Stimulated activated CD8-positive, alpha-beta memory T cell treated with anti-CD3 and anti-CD28 coated beads, Interleukin-7, amount 100 ng/mL, for 1 hour (primary cell): ENCODE measurements around the gene DMWD.

Experiments
- DNase-seq, 2 donors: peaks; one replicate each; pipeline ENCODE4 v3.0.0-alpha.2; 2020; ENCODE audit warnings: low read depth in 2 of 2

The DMWD gene, protein sequence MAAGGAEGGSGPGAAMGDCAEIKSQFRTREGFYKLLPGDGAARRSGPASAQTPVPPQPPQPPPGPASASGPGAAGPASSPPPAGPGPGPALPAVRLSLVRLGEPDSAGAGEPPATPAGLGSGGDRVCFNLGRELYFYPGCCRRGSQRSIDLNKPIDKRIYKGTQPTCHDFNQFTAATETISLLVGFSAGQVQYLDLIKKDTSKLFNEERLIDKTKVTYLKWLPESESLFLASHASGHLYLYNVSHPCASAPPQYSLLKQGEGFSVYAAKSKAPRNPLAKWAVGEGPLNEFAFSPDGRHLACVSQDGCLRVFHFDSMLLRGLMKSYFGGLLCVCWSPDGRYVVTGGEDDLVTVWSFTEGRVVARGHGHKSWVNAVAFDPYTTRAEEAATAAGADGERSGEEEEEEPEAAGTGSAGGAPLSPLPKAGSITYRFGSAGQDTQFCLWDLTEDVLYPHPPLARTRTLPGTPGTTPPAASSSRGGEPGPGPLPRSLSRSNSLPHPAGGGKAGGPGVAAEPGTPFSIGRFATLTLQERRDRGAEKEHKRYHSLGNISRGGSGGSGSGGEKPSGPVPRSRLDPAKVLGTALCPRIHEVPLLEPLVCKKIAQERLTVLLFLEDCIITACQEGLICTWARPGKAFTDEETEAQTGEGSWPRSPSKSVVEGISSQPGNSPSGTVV

DNA sequence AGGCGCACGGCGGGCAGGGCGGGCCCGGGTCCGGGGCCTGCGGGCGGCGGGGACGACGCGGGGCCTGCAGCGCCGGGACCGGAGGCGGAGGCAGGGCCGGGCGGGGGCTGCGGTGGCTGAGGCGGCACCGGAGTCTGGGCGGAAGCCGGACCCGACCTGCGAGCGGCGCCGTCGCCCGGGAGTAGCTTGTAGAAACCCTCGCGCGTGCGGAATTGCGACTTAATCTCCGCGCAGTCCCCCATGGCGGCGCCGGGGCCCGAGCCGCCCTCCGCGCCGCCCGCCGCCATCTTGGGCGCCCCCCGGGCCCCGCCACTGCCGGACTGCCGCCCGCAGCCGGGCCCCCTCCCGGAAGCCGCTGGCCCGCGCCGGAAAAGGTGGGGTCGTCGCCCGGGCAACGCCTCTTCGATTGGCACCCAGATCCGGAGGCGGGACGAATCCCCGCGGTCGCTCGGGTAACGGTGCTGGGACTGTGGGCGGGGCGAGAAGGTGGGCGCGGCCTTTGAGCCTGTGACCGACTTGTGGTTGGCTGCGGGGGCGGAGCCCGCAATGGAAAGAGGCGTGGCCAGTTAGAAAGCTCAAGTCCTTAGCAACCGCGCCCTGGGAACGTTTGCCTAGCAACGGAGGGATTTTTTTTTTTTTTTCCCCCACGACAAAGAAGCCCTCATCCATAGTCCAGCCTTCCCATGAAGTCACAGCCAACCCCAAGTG, at the start of gene DMWD:
DMWD (minus strand) TSS at position 376 of the 708 bp plus-strand sequence; CDS start at position 287, 89 bp downstream.
- DNase-seq, result peak; percentile 99 to 100

DNA sequence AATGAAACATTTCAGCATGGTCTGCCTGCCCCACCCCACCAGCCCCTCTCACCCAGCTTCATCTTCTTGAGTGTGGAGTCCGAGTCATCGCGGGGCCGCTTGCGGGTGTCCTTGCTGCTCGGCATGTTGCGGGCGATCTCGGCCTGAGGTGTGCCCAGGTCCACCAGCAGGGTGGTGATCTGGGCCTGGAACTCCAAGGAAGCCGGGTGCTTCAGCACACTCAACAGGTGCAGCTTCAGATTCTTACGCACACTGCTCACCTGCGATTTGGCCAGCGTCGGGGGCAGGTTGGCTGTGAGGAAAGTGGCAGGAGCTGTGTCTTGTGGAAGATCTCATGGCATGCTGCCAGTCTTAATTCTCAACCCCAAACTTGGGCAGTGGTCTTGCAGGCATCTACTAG, 49.6 kb upstream of the DMWD start:
- DNase-seq, result no peak

DNA sequence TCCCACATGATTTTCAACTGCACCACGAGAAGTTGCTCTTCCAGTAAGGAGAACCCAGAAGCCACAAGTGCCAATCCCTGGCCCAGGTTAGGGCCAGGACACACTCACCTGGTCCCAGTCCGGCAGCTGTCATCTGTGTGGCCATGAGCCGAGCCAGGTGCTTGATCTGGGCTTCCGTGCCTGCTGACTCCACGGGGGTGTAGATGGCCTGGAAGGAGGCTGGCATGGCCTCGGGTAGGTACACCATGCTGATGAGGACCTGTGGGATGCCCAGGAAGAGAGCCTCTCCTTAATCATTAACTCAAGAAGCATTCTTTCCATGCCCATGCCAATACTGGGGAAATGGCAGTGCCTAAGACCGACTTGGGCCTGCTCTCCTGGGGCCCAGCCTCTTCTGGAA, 42.3 kb upstream of the DMWD start:
- DNase-seq, result no peak

DNA sequence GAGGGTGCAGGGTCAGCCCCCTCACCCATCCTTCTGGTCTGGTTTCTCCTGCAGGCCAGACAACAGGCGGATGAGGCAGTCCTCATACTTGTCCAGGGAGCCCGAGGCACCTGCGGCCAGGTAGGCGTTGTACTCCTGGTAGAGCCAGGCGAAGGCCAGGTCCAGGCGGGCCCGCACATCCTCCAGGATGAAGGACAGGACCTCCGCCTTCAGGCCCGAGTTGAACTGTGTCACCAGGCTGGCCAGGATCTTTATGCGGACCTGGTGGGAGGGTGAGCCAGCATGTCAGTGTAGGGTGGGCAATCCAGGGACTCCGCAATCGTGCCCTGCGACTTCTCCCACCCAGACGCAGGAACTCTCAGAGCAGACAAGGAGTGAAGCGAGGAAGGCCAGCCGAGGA, 36.3 kb upstream of the DMWD start:
- DNase-seq, result no peak

DNA sequence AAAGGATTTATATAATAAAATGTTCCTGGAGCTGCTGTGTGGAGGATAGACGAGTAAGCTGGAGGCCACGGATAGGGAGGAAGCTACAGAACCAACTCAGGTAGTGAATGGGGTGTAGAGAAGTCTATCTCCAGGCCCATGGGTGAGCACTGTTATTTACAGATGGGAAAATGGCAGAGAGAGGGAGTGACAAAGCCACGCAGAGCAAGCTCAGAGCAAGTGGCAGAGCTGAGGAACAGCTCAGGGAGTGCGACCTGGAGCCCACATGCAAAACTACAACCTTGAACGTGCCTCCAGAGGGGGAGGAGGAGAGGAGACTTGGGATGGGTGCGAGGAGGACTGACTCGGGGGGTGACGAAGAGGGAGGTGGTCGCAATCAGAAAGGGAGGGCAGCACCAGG, 35.9 kb upstream of the DMWD start:
- no peak for DNase-seq

DNA sequence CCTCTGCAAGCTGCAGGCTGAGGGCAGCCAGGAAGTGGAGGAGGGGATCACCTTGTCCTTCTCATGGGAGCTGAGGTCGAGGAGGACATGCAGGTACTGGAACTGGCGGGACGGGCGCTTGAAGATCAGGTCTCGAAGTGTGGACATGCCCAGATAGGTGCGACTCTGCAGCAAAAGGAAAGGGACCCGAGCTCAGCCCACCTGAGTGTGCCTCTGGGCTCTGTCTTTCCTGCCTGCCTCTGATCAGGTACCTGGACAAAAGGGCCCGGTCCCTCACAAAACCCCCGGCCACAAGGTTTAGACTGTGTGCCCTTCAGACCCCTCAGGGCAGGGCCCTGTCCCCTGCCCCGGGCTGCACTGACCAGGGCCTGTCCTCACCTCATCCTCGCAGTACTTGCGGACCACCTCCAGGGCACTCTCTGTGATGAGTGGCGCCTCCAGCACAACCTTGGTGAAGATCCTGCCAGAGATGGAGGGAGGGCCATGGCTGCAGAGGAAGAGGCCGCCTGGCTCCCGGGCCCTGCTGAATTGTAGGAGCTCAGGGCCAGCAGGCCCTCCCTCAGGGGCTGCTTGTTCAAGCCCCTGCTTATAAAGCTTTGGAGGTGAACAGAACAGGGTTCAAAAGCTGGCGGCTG, 34.9 kb upstream of the DMWD start:
- DNase-seq, result no peak

DNA sequence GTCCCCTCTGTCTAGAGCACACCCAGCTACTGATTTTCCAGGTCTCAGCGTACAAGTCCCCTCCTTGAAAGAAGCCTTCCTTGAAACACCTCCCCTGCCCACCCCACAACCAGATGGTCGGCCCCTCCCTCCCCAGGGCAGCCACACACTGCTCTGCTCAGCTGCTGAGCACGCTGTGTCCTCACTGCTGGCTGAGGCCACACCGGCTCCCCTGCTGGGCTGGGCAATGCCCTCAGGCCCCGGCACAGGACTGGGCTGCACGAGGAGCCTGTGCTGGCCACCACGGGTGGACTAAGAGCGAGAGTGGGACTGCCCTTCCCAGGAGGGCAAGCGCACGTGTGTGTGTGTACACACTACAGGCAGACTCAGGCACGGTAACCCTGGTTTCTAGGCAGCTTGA, 34.3 kb upstream of the DMWD start:
- no peak for DNase-seq

DNA sequence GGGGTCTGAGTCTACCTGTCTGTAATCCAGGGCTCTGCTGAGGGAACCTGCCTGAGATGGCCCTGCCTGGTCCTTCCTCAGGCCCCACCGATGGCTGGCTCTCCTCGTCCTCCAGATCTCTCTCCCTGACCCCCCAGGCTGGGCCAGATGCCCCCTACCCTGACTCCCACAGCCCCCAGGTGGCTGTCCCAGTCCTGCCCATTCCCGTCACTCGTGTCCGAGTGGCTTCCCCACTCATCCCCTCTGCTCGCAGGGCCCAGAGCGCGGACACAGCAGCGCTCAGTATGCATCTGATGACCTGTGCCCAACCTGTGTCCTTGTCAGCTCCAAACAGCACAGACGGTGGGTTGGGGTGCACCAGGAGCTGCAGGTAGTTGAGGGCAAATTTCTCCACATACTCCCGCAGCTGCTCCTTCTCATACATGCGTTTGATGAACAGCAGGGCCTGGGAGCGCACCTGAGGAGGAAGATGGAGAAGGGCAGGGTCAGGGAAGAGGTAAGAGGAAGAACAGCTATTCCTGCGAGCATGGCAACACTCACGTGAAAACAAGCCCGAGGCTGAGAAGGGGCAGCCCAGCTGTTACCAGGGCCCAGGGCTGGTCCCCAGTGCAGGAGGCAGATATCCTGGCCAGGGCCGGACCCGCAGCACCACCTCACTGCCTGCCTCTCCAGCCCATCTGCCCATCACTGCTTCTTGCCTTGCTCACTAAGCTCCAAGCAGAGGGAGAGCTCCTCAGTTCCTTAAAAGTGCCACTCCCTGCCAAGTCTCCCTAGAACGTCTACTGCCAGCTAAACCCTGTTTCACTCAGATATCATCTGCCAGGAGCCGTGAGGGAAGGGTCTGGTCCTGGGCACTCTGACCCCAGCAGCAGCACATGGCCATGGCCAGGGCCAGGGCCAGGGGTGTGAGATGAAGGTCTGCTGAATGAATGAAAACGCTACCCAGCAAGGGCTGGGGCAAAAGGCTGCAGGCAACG, 33.6 kb upstream of the DMWD start:
- DNase-seq, result no peak

DNA sequence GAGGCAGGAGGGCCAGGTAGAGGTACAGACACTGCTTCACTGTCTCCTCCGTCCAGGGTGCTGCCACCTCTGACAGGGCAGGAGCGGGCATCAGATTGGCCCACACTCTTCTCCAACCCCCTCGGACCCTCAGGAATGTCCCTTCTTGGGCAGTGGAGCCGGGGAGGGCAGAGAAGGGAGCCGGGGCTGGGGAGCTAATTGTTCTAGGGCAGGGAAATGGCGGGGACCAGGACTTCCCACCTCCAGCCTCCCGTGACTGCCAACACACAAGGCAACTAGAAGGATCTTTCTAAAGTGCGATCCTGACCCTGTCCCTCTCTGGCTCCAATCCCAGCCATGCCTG, 32.6 kb upstream of the DMWD start:
- no peak for DNase-seq

DNA sequence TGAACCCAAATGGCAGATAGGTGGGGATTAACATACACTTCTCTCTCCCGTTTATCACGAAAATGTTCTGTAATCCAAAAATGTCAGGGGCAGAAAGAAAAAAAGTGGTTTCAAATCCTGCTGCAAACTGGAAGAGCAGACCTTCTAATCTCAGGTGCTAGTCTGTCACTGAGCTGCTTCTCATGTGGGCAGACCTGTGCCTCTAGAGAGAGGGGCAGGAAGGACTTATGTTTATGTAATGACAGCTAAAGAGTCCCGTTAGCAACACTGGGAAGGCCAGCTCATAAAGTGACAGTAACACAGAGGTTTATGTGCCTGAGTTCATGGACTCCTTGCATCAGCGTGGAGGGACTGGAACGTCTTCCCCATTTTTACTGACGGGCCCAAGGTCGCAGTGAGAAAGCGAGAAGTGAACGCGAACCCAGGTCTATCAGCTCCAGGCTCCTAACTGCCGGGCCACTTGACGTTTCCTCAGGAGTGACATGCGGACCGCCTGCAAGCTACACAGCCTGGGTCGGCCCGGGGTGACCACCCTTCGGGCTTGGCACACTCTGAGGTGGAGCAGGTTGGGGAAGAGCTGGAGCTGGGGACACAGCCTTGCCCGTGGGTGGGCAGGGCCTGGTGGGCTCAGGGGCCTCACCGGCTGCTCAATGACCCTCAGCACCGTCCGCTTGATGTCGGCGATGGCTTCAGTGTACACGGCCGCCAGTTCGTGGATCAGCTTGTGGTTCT, 32.1 kb upstream of the DMWD start:
- no peak for DNase-seq

DNA sequence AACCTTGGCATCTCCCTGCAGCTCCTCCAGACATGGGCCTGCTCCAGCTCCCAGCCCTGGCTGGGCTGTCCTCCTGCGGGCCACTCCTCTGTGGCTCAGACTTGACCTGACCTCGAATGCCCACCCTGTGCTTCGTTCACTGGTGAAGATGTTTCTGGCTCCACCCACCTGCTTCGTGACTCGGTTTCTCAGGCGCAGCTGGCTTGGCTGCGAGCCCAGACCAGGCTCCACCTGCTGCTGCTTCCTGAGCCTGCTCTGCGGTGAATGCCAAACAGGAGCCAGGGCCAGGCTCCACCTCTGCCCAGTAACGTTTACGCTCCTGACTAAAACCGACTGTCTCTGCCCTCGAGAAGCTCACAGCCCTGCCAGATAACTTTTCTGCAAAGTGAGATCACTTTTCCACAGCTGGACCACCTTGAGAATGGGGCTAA, 31.4 kb upstream of the DMWD start:
- DNase-seq, result no peak

DNA sequence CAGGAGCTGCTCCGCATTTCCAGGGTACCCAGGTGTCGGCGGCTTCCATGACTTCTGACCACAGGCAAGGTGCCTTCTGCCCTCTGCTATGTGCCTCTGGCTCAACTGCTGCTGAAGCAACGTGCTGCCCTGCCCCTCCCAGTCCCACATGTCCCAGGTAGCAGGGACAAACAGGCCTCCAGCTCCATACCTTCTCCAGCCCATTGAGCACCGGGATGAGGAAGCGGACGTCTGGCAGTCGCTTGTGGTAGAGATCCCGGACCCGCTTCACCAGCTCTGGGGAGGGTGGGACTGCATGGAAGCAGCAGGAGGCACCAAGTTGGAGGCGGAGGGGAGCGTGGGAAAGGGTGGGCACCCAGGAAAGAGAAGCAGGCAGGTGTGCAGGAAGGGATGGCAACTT, 30.5 kb upstream of the DMWD start:
- DNase-seq, result no peak

DNA sequence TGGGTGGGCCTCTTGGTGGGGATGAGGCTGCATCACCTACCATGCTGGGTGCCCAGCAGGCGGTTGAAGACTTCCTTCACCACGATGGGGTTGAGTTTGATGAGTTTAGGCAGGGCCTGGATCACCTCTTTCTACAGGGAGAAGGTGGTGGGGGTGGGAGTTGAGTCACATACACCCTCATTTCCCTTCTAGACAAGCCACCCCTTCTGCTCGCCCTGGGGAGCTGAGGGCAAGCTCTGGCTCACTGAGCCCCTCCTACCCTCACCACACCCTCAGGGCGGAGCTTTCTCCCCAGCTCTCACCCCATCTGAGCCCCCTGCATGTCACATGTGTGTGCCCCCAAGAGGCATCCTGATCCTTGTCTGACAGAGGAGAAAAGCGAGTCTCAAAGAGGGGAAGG, 30.1 kb upstream of the DMWD start:
- DNase-seq, result no peak

DNA sequence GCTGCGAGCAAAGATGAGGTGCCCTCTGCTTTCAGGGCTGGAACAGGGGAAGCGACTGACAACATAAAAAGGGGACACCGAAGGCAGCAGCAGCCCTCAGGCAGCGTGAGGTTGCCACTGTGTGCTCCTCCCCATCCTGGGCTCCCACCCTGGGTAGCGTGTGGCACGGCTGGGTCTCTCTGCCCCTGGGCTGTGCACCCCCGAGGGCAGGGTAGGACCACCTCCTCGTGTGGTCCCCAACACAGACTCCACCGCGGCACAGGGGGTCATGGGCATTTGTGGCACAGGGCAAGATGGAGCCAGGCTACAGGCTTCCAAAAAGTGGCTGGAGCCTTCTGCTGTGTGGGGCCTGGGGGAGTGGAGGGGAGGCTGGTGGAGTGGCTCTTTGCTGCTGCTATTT, 28.9 kb upstream of the DMWD start:
- DNase-seq, result no peak

DNA sequence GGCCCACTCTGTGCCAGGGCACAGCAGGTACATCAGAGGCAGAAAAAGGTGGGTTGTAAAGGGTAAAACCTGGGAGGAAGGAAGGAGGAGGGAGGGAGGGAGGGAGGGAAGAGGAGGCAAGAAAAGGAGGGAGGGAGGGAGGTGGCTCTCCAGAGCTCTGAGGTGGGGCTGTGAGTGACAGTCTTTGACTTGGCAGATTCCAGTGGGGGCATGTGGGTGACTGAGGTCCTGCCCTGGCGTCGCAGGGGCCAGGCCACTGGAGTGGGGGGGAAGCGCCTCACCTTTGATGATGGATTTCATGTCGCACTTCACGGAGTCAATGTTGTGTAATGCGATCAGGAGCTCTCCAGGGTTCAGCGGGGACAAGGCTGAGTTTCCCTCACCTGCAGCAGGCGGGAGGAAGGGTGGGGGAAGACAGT, 28.5 kb upstream of the DMWD start:
- no peak for DNase-seq

DNA sequence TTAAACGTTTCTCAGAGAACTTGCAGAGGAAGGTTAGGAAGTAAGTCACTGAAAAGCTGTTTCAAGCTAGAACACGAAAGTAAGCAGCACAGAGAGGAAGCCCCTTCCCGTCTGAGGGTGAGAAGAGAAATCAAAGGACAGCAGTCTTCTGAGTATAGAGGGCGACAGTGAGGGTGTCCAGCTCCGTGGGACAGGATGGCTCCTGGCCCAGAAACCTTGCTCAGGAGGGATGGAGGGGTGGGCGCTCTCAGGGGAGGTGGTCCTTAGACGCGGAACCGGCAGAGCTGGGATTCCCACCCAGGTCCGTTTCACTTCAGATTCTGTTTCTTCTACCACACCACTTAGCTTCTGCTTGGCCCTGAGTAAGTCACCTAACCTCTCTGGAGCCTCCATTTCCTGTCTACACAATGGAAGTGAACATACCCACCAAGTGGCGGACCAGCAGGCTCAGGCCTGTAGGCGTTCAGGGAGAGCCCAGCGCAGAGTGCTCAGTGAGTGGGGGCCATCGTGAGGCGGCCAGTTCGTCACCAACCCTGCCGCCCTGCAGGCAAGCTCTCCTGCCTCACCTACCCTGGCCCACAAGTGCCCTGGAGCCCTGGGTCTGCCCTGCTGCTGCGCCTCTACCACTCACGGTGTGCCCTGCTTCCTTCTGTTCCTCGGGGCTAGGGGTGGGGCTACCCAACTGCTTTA, 27.9 kb upstream of the DMWD start:
- DNase-seq, result no peak

DNA sequence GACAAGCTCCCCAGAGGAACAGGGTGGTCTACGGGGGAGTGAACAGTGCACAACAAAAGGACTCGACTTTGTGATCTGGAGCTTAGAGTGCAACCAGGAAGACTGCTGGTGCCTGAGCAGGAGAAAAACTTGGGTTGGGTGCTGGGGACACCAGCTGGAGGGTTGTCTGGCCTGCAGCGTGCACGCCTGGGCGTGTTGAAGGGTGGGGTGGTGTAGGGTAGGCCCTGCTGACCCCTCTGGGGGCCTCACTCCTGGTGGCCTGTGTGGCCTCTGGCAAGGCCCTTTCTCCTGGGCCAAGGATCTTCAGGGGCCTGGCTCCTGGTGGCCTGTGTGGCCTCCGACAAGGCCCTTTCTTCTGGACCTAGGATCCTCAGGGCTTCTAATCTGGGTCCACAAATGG, 27.1 kb upstream of the DMWD start:
- no peak for DNase-seq

DNA sequence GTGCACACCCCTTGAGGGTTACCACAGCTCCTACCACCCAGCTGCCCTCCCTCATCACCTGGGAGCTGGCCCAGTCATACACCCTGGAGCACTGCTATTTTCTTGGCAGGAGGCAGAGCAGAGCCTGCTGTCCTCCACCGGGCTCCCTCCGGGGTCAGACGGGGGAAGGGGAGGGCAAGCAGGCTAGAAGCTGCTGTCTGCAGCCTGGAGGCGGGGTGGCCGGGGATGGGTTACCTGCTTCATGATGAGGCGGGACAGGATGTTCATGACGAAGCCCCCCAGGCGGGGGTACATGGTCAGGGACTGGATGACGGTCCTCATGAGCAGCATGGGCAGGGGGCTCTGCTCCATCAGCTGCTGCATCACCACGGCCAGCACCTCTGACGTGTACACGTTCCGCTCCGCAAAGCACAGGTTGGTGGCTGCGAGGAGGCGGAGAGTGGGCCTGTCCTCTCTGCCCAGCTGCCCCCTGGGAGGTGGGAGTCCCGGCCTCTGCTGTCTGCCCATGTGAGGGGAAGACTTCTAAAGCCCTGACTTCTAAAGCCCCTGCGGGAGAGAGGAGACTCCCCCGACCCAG, 25.2 kb upstream of the DMWD start:
- no peak for DNase-seq

DNA sequence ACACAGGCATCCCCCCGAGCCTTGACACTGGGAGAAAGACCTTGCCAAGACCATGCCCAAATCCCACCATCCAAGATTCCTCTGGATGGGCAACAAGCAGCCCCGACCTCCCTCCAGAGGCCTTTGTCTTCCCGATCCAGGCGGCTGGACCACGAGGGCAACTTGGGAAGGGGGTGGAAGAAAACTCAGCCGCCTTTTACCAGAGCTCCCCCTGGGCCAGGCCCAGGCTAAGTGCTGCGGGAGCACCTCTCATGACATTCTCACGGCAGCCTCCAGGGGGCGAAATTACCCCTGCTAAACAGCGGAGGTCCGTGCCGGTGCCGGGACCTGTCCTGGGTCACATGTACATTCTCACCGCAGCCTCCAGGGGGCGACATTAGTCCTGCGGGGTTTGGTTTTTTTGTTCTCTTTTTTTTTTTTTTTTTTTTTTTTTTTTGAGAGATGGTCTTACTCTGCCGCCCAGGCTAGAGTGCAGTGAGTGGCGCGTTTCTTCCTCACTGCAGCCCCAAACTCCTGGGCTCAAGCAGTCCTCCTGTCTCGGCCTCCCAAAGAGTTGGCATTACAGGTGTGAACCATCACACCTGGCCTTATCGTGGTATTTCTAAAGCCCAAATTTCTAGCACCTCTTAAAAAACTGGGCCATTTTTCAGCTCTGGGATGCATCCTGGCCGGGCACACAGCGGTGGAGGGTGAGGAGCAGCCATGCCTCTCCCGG, 24.5 kb upstream of the DMWD start:
- DNase-seq, result peak; percentile 88 to 96
